ENCODE data around the gene SLC35F6. TPM values are rescaled to one million over a fixed set of nuclear protein-coding genes. Genes with fewer than 3 reads are reported as not detected.
"Not testable (repeated sequence)": the region's sequence is repeated elsewhere in the genome, so short reads cannot be mapped to it uniquely, and the experiment has no call there.

The SLC35F6 gene
- total RNA-seq, 1 donor from 2014 or later = 49.3 TPM

DNA sequence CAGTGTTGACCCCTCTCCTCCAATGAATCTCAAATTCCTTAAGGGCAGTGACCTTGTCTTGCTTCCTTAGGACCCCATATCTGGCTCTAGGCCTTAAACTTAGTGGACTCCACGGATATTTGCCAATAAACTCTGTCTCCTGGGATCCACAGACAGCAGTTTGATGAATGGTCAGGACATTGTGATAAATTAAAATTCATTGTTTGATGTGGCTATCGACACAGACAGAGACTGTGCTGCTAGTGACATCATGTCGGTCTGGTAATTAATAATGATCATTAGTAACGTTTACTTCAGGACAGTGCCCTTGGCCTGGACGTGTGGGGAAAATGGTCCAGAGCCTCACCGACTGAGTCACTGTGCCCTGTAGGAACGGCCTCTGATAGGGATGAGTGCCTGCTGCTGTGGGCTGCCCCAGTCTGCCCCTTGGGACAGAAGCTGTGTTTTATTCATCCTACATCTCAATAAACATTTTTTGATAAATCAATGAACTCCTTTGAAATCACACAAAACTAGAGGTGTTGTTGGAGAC, 5.2 kb upstream of the SLC35F6 start:
- intact Hi-C loops (cut with DNase I) = no loop called here
- Histone ChIP-seq H3K9me3 (no peaks in the 10 kb centered on the region), H3K27me3 (ENCODE audit: low read depth) (no peaks in the 10 kb centered on the region), H3K27ac (peak overlapping the region; percentile 56), H3K36me3 (no peaks in the 10 kb centered on the region), H3K4me3 (no peak overlapping the region), H3K4me1 (peaks cover 13% of the 10 kb centered on the region)
- no peak for DNase-seq
- TF ChIP-seq CTCF (IDR thresholded peaks at IDR 0.05) = no peak
- ATAC-seq = no peak

DNA sequence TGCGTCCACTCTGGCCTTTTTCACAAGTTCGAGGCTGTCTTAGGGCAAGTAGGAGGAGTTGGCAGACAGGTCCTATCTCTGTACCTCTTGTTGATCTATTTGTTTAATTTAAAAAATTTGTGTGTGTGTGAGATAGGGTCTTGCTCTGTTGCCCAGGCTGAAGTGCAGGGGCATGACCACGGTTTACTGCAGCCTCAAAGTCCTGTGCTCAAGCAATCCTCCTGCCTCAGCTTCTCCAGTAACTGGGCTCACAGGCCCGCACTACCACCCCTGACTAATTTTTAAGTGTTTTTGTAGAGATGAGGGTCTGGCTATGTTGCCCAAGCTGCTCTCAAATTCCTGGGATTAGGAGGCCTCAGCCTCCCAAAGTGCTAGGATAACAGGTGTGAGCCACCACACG, 4.2 kb upstream of the SLC35F6 start:
- no peak for DNase-seq
- no peak overlapping the region for H3K4me3 ChIP-seq
- H3K27me3 ChIP-seq (ENCODE audit: low read depth) = no peaks in the 10 kb centered on the region
- H3K36me3 ChIP-seq = no peaks in the 10 kb centered on the region
- intact Hi-C loops (cut with DNase I) = no loop called here
- ATAC-seq = no peak
- no peak overlapping the region for H3K27ac ChIP-seq
- no peak for TF ChIP-seq CTCF (IDR thresholded peaks at IDR 0.05)
- no peaks in the 10 kb centered on the region for H3K9me3 ChIP-seq
- peaks cover 13% of the 10 kb centered on the region for H3K4me1 ChIP-seq

DNA sequence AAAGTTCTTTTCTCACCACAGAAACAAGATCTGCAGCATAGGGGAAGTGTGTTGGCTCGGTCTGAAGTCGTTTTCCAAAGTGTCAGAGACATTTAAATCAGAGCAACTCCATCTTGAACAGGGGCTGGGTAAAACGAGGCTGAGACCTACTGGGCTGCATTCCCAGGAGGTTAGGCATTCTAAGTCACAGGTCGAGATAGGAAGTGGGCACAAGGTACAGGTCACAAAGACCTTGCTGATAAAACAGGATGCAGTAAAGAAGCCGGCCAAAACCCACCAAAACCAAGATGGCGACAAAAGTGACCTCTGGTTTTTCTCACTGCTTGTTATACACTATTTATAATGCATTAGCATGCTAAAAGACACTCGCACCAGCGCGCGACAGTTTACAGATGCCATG, 3.1 kb upstream of the SLC35F6 start:
- intact Hi-C loops (cut with DNase I); H3K27me3 ChIP-seq (ENCODE audit: low read depth); ATAC-seq; H3K4me3 ChIP-seq; H3K9me3 ChIP-seq; H3K27ac ChIP-seq; H3K36me3 ChIP-seq; DNase-seq: not testable (repeated sequence)
- H3K4me1 ChIP-seq = peaks cover 24% of the 10 kb centered on the region

GRCh38 chr2:26763019-26763418, 1.1 kb upstream of the SLC35F6 start:
- no peaks in the 10 kb centered on the region for H3K9me3 ChIP-seq
- H3K4me3 ChIP-seq = no peak overlapping the region
- H3K27ac ChIP-seq = no peak overlapping the region
- intact Hi-C loops (cut with DNase I) = no loop called here
- peaks cover 38% of the 10 kb centered on the region for H3K4me1 ChIP-seq
- H3K27me3 ChIP-seq (ENCODE audit: low read depth) = no peaks in the 10 kb centered on the region
- H3K36me3 ChIP-seq = peaks cover 4% of the 10 kb centered on the region
- ATAC-seq = no peak
- no peak for TF ChIP-seq CTCF (IDR thresholded peaks at IDR 0.05)
- DNase-seq = no peak

DNA sequence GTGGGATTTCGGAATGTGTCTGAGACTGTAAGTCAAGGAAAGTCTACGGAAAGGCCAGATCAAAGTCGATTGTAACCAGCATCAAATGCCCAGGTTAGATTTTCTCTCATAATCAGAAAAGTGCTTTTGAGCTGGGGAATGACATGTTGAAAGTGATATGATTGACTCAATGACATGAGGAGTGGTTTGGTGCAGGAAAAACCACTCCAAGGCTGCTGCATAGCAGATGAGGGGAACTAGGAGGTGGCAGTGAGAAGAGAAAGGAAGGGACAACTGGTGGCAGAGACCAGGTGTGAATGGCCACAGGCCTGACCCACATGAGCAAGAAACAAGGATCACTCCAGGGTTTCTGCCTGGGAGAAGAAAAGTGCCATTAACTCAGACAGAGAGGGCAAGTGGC, 822 bp downstream of the SLC35F6 start:
- DNase-seq (no peak), ATAC-seq (no peak)
- peak overlapping the region; percentile 94 for H3K4me3 ChIP-seq
- no peaks in the 10 kb centered on the region for H3K9me3 ChIP-seq
- no peak for TF ChIP-seq CTCF (IDR thresholded peaks at IDR 0.05)
- intact Hi-C loops (cut with DNase I) = no loop called here
- H3K27ac ChIP-seq = peak overlapping the region; percentile 93
- no peaks in the 10 kb centered on the region for H3K27me3 ChIP-seq (ENCODE audit: low read depth)
- H3K4me1 ChIP-seq = peaks cover 50% of the 10 kb centered on the region
- H3K36me3 ChIP-seq = peaks cover 4% of the 10 kb centered on the region

- Histone ChIP-seq H3K27ac (peak overlapping the region; percentile 24), H3K9me3 (no peaks in the 10 kb centered on the region), H3K36me3 (peaks cover 4% of the 10 kb centered on the region), H3K4me3 (peak overlapping the region; percentile 94), H3K27me3 (ENCODE audit: low read depth) (no peaks in the 10 kb centered on the region), H3K4me1 (peaks cover 57% of the 10 kb centered on the region)
- TF ChIP-seq CTCF (IDR thresholded peaks at IDR 0.05) = no peak
- DNase-seq (no peak), ATAC-seq (no peak)
- intact Hi-C loops (cut with DNase I) = no loop called here
Measured at GRCh38 chr2:26765475-26766200, 1.6 kb downstream of the SLC35F6 start.

Data from lower lobe of right lung (tissue), 2 donors.